Fibroblast of skin of right quadriceps (primary cell): ENCODE results near the gene CHST7.

Experiments
- DNase-seq: peaks from one replicate; pipeline ENCODE4 v3.0.0-alpha.2; 2013

Gene CHST7

GRCh38 chrX:46573892-46574773 lies 568 bp downstream of the CHST7 start:
- DNase-seq, result peak; percentile 45

DNA sequence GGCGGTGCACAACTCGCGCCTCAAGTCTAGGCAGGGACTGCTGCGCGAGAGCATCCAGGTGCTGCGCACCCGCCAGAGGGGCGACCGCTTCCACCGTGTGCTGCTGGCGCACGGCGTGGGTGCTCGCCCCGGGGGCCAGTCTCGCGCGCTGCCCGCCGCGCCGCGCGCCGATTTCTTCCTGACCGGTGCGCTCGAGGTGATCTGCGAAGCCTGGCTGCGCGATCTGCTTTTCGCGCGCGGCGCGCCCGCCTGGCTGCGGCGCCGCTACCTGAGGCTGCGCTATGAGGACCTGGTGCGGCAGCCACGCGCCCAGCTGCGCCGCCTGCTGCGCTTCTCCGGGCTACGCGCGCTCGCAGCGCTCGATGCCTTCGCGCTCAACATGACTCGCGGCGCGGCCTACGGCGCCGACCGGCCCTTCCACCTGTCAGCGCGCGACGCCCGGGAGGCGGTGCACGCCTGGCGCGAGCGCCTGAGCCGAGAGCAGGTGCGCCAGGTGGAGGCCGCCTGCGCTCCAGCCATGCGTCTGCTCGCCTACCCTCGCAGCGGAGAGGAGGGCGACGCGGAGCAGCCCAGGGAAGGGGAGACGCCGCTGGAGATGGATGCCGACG lies 1.3 kb downstream of the CHST7 start:
- peak; percentile 14 for DNase-seq

DNA sequence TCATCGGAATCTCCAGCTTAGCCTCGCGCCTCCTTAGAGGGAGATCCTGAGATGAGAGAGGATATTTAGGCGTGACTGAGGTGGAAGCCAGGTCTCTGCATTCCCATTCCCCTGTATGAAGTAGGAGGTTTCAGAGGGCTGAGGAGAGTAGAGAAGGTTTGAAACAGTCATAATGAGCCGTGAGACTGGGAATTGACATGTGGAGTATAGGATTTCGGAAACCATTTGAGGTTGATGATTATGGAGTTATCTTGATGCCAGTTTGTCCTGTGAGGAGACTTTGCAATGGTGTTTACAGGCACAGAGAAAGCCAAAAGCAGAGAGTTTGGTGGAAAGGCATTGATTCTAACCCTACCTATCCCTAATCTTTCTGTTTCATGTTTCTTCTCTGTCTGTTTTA lies 2.0 kb downstream of the CHST7 start:
- no peak for DNase-seq

GRCh38 chrX:46575991-46576392 lies 2.4 kb downstream of the CHST7 start:
- peak; percentile 33 for DNase-seq

GRCh38 chrX:46576458-46576857 lies 2.9 kb downstream of the CHST7 start:
- peak; percentile 7 for DNase-seq

DNA sequence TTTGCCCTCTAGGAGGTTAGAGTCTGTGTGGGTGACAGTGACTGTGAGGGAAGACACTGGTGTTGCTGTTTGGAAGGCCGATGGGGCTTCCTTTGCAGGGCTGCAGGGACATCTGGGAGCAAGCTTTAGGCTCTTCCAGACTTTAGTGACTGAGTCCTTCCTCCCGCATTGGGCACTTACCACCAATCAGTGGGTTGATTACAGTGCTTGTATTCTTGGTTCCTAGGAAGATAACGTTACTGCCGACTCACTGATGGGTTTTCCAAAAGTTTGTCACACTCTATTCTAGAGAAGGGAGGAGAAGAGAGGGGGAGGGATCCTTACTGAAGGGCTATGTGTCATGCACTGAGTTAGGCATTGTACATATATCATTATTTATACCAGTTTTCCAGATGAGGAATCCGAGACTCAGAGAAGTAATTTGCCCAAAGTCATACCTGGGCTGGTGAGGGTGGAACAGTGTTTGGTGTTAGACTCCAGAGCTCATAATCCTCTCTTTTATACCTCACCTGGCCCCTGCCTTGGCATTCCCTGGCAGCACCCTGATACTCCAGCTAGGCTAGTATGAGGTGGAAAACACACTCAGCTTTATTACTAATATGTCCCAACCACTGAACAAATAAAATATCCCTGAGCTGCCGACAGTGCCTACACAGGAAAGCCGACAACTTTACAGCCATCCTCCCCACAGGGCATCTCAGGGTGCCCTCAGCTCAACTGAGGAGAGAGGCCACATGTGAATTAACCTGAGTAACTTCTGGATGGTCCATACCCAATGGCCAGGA lies 3.8 kb downstream of the CHST7 start:
- DNase-seq, result peak; percentile 48

- no peak for DNase-seq
Measured at GRCh38 chrX:46579250-46579649, 5.7 kb downstream of the CHST7 start.

DNA sequence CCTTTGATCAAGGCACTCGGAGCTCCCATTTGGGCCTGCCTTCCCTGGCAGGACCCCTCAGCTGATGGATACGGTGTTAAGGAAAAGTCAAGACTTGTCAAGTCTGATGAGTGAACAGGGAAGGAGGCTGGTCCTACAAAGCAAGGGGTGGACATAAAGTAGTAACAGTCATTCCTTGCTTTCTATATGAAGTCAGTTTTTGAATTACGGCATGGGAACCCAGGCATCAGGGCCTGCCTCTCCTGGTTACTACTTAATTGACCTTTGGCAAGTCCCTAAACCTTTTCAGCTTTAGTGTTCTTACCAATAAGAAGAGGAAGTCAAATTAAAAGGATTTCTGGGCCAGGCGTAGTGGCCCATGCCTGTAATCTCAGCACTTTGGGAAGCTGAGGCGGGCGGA lies 7.0 kb downstream of the CHST7 start:
- no peak for DNase-seq

DNA sequence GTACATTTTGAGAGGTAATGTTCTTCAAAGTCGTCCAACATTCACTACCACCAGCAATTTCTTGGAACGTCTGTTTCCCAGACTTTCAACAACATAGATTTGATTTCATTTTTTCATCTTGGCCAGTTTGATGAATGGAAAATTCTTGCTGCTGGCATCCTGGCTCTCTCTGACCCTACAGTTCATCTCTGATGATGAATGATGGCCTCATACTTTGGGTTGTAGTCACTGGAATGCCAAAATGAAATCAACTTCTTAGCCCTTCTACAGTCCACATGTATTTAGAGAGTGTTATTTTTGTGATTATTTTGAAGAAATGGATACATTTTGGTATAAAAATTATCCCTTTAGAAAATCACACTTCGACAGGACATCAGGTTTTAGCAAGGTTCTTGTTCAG lies 8.8 kb downstream of the CHST7 start:
- DNase-seq, result peak; percentile 48

- peak; percentile 88 for DNase-seq
Measured at GRCh38 chrX:46582966-46583365, 9.4 kb downstream of the CHST7 start.

GRCh38 chrX:46584736-46585135 lies 11.2 kb downstream of the CHST7 start:
- no peak for DNase-seq

DNA sequence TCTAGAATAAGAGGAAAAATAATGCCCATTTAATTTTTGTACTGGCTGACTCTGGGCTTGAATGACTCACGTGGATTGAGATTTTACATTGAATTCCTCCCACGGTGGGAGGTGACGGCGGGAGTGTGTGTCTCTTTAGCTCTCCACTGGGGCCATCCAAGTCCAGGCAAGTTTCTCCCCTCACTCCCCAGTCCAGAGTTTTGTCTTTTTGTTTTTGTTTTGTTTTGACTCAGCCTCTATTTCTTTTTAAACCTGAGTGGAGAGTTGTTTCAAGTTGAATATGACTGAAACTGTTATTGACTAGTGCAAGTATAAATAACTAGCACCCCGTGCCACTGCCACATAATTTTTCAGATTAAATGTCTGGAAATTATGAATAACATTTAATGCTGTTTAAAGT lies 13.6 kb downstream of the CHST7 start:
- DNase-seq, result peak; percentile 48

GRCh38 chrX:46587753-46588171 lies 14.2 kb downstream of the CHST7 start:
- DNase-seq, result no peak

DNA sequence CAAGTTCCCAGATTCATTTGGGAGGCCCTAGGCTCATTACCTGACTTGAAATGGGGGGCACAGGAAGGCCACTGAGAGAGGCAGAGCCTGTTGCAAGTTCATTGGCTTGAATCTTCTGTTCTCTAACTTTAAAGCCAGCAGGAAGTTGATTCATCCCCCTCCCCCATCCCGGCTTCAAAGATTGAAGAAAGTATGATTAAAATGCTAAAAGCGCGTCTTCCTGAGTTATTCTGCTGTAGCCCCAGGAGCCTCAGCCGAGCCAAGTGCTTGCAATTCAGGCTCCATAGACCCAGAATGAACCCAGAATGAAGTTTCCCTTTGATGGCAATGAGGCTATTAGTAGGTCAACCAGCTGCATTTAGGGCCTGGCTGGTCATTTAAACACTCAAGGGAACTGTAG lies 14.7 kb downstream of the CHST7 start:
- DNase-seq, result peak; percentile 82

DNA sequence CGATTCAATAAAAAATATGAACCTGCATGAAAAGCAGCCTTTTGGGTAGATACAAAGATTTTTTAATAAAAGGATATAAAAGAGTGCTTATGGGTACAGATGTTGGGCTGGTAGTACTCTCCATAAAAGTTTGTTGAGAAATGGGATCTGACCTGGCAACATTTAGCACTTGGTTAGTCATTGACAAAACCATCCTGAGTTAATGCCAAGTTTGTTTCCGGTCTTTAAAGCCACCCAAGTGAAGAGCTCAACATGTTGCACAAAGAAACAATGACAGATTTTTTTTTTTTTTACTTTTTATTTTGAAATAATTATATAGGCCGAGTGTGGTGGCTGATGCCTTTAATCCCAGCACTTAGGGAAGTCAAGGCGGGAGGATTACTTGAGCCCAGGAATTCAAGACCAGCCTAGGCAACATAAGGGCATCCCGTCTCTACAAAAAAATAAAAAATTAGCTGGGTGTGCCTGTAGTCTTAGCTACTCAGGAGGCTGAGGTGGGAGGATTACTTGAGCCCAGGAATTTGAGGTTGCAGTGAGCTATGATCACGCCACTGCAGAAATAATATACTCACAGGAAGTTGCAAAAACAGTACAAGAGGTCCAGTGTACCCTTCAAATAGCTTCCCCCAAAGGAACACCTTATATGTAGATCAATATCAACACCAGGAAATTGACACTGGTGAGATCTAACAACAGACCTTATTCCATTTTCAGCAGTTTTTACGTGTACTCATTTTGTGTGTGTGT lies 16.6 kb downstream of the CHST7 start:
- DNase-seq, result peak; percentile 50

- no peak for DNase-seq
Measured at GRCh38 chrX:46595084-46595483, 21.5 kb downstream of the CHST7 start.

GRCh38 chrX:46597208-46597607 lies 23.6 kb downstream of the CHST7 start:
- no peak for DNase-seq

- DNase-seq, result no peak
Measured at GRCh38 chrX:46597771-46598170, 24.2 kb downstream of the CHST7 start.

DNA sequence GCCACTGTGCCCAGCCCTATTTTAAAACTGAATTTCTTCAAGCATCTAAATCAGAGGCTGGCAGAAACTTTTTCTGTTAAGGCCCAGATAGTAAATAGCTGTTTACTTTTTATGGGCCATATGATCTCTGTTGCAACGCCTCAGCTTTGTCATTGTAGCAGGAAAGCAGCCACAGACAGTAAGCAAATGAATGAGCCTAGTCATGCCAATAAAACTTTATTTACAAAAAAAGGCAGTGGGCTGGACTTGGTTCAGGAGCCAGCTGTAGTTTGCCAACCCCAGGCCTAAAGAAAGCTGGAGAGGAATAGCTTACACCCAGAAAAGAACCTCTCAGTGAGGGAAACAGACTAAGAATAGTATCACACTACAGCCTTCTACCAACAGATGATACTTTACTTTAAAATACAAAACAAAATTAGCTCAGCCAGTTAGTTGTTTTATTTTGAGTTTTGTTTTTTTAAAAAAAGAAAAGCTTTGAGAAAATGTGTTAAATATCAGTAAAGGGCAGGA lies 25.5 kb downstream of the CHST7 start:
- DNase-seq, result no peak

DNA sequence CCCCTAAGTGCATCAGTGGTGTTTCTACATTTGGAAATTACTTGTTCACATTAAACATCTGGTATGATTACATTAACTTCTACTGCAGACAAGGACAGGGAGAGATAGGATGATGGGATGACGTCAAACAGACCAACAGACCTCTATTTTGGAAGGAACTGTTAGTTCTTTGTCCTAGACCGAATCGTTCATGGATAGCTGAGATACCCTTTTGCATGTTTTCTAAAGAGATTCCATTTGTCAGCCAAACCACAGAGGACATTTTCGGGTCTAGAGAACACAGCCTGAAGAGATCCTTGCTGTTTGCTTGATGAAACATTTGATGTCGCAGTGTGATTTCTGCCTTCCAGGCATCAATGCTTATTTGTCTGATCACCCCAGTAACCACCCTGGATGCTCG lies 27.7 kb downstream of the CHST7 start:
- no peak for DNase-seq

DNA sequence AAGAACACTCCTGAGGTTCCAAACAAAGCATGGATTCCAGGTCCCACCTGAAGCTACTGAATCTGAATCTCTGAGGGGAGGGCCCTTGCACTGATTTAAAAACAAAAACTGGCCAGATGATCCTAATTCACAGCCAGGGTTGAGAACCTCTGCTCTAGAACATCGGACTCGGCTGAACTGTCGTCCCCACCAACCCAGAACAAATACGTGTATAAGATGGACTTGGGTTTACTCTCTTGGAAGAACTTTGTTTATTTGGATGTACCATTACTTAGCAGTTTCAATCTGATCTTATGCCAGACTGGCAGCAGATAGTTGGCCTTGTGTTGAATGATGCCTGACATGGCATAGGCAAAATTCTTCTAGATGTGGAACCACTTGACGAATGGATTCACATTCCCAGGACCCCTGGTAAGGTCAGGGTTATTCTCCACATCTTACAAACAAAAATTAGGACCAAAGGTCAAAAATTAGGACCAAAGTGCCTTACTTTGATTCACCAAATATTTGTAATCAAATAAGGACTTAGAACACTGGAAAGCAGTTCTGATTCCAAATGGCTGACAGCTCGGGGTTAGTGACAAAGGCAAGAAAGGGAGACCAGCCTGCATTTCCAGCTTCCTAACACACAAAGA lies 29.0 kb downstream of the CHST7 start:
- no peak for DNase-seq

- DNase-seq, result no peak
Measured at GRCh38 chrX:46607916-46608315, 34.4 kb downstream of the CHST7 start.
